ENCODE data around the gene MYO9A.
"Not testable (repeated sequence)": the region's sequence is repeated elsewhere in the genome, so short reads cannot be mapped to it uniquely, and the experiment has no call there.

MYO9A gene

DNA sequence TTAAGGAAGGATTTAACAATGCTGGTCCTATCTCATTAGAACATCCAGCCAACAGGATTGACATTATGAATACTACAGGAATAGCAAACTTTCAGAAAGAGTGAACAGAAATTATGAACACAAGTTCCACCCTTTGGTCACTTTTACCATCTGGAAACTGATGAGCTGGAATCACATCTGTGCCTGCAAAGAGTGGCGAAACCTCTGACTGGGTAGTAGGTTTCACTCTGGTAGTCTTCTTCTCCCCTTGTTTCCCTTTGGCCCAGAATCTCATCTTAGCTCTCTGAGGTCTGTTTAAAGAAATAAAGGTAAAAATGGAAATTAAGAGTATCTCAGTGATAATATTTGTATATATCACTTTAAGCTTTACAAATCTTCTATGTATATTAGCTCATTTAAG, 234.5 kb downstream of the MYO9A start:
- no peak for DNase-seq (ENCODE audit: low read depth in 2 of 3, low spot score in 1 of 3)

DNA sequence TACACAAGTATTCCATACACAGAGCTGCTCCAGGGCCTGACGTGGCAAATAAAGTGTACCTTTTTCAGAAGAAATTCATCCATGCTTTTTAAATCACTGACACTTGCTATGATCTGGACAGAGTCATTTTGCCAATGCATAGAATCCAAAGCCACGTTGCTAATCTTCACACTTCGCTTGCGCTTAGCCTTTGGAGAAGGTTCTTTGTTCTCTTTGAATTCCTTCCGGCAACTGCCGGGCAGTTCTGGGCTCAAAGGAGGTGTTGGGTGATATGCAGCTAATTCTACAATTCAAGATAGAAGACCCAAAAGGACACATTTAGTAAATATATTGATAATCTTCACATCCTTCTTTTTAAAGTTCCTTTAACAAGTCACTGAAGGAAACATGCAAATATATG, 237.7 kb downstream of the MYO9A start:
- DNase-seq (ENCODE audit: low read depth in 2 of 3, low spot score in 1 of 3): no peak

DNA sequence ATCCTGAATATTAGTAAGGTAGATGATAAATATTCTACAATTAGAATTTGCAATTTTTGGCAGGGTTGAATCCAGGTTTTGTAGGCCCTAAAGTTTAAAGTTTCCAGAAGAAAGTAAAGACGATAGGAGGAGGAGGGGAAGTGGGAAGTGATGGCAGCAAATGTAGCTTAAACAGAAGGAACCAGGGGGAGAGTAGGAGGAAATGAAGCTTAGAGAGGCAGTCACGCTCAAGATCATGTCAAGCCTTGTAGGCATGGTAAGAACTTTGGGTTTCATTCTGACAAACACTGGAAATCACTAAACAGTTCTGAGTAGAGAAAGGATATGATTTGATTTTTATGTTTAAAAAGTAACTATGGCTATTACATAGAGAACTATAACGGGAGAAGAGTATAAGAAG, 243.7 kb downstream of the MYO9A start:
- DNase-seq (ENCODE audit: low read depth in 2 of 3, low spot score in 1 of 3): no peak

DNA sequence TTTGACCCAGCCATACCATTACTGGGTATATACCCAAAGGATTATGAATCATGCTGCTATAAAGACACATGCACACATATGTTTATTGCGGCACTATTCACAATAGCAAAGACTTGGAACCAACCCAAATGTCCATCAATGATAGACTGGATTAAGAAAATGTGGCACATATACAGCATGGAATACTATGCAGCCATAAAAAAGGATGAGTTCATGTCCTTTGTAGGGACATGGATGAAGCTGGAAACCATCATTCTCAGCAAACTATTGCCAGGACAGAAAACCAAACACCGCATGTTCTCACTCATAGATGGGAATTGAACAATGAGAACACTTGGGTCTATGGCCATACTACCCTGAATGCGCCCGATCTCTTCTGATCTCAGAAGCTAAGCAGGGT, 259.7 kb downstream of the MYO9A start:
- not testable (repeated sequence) for DNase-seq (ENCODE audit: low read depth in 2 of 3, low spot score in 1 of 3)

DNA sequence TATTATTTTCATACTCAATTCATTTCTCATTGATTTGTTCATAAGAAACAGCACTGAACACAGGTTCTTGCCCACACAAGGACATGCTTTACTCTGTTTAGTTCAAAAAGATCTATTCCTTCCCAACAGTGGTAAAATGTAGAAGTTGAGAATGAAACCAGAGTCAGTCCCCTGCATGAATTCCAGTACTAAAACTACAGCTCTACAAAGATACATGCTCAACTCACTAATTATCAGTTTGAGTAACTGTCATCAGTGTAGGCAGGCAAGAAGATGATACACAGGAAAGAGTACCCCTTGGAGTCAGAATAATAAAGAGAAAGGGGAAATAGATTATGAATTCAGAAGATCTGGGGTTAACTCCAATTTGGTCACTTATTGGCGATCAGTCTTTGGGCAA, 264.4 kb downstream of the MYO9A start:
- no peak for DNase-seq (ENCODE audit: low read depth in 2 of 3, low spot score in 1 of 3)

DNA sequence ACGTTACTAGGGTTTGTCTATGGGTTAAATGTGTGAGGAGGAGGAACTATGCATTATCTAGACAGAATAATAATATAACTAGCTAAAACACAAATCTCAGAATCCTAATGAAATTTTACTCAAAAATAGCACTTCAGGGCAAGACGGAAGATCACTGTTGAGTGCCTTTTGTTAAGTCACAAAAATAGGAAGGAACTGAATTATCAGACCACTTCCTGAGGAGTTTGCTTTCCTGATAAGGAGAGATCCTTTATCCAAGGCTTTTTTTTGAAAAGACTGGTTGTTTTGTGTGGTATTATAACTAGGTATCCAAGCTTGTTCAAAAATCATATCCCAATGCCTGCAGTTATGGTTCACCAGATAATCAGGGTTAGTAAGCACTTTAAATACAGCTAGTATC, 273.0 kb downstream of the MYO9A start:
- no peak for DNase-seq (ENCODE audit: low read depth in 2 of 3, low spot score in 1 of 3)

DNA sequence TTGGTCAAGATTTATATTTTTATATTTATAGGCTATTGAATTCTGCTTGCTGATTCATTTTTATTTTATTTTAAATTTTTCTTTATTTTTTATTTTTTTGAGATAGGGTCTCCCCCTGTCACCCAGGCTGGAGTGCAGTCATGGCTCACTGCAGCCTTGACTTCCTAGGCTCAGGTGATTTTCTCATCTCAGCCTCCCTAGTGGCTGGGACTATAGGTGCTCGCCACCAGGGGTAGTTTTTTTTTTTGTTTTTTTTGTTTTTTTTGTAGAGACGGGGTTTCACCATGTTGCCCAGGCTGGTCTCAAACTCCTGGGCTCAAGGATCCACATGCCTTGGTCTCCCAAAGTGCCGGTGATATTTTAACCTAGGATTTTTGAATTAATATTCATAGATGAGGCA, 276.4 kb downstream of the MYO9A start:
- DNase-seq (ENCODE audit: low read depth in 2 of 3, low spot score in 1 of 3): no peak

DNA sequence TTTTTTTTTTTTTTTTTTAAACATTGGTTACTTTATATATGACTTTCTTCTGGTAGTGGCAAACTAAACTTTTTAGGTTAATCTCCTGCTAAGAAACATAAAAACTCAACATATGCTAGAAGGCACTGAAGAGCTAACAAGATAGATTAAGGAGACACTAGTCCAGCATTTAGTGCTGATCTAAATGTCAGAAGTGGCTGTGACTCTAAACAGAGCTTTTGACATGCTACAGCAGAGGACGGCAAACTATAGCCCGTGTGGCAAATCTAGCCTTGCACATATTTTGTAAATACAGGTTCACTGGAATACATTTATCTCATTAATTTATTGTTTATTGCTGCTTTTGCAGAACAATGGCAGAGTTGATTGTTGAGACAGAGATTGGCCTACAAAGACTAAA, 287.0 kb downstream of the MYO9A start:
- DNase-seq (ENCODE audit: low read depth in 2 of 3, low spot score in 1 of 3): no peak

DNA sequence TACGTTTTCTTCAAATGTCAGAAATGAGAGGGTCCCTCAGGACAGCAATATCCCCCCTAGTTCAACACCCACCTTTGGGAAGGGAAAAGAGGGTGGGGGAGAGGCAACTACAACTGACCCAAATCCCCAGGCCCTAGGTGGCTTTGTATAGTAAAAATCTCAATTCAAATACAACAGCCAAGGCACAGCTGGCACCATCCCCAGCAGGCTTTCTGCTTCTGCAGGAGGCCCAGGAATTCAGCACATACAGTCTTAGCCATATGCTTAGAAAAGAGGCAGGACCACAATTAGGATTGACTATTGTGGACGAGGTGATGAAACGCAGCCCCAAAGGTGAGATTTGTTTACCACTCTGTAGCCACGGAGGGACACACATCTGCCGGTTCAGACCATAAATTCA, 291.8 kb downstream of the MYO9A start:
- DNase-seq (ENCODE audit: low read depth in 2 of 3, low spot score in 1 of 3): no peak

DNA sequence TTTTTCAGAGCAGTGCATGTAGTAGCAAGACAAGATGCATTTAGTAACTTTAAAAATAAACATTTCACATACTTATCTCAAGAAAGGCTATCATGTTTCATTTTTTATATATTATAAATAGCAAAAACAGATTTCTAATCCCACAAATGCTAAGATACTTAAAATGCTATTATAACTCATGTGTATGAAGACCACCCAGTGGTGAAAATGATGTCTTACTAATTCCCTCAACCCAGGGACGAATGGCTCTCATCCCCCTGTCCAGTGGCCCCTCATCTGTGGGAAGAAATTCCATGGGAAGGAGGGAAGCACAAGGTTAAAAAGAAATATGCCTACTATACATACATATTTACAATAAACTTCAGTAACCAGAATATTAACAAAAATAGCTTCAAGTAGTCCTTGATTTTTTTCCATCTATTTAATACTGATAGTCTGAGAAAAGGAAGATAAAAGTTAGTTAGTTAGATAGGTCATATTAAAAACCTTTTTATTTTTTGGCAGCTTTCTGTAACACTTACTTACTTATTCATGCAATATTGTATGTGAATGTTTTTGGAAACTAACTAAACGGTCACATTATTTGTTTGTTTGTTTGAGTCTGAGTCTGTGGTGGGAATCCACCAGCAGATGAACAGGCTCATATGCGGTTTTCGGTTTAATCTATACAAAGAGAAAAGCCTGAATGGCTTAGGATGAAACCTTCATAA, 292.8 kb downstream of the MYO9A start:
- DNase-seq (ENCODE audit: low read depth in 2 of 3, low spot score in 1 of 3): no peak

DNA sequence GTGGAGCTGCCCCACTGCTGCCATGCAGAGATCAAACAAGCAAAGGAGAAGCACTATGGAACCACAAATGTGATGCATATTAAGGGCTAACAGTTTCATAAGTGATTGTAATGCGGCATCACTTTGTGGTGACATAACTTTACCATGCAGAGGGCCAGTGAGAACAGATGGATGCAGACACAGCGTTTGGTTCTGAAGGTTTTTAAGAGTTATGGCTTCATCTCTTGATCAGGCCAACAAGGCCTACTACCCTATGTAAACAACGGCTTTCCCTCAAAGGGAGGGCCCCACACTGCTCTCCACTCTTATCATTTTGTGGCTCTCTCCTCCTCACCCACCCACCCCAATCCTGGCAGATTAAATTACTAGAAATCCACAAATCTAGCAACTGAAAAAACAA, 294.1 kb downstream of the MYO9A start:
- no peak for DNase-seq (ENCODE audit: low read depth in 2 of 3, low spot score in 1 of 3)

DNA sequence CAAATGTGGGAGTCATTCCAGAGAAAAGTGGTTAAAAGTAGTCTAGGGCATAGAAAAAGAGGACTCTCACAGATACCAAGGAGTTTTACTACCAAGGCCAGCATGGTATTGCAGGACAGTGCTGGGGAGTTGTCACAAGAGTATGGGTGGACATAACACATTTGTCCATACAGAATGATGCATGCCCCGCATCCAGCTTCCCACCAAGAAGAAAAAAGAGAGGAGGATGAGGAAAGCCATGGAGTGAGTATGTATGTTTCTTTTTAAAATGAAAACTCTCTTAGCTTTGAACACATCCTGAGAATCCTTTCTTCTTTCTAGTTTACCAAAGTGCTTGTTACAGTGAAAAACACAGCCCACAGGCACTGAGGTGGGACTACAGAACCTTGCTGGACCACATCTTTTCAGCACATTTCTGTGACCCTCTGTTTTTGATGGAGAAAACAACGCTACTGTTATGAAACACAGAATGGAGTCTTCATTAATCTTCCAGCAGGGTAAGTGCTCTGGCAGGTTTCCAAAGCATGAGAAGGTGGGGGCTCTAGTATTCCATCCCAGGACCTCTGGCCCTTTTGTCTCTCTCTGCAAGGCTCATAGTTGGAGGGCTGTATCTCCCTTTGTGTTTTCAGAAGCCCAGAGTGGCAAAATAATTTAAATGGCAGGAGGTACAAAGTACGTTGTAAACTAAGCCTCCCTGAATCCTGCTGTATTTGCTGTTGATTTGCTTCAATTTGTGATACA, 294.9 kb downstream of the MYO9A start:
- DNase-seq (ENCODE audit: low read depth in 2 of 3, low spot score in 1 of 3): no peak

DNA sequence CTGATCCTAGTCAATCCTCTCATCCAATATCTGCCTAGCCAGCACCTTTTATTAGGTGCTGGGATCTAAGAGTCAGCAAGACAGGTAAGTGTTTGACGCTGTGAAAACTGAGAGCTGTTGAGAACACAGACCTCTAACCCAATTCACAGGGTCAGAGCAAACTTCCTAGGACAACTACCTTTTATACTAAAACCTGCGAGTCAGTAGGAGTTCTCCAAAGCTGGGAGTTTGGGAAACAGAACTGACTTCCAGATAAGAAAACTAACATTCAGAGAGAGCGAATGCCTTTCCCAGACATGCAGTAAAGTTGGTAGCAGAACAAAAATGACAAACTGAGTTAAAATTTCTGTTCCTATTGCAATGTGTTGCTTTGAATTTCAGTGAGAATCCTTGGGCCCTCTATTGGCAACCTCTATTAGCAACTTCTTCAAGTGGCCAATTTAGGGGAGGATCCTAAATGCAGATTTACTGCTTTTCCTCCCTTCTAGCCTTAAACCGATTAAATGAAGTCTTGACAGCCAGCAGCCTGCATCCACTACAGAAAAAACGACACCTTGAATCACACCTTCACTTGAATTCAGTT, 296.3 kb downstream of the MYO9A start:
- no peak for DNase-seq (ENCODE audit: low read depth in 2 of 3, low spot score in 1 of 3)

DNA sequence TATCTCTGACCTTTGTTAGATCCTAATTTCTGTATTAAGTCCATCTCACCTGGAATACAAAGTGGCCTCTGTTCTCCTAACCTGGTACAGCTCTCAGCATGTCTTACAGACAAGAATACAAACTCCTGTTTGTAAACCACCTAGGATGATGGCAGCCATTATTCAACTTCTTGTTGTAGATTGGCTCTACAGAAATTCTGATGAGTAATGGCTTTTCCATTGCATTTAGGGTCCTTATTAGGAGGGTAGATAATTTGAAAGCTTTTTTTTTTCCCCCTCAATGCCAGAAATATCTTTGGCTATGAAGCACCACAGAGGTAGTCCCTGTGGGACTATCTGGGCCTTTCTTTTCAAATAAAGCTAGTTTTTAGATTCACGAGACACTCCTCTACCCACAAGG, 297.8 kb downstream of the MYO9A start:
- no peak for DNase-seq (ENCODE audit: low read depth in 2 of 3, low spot score in 1 of 3)

DNA sequence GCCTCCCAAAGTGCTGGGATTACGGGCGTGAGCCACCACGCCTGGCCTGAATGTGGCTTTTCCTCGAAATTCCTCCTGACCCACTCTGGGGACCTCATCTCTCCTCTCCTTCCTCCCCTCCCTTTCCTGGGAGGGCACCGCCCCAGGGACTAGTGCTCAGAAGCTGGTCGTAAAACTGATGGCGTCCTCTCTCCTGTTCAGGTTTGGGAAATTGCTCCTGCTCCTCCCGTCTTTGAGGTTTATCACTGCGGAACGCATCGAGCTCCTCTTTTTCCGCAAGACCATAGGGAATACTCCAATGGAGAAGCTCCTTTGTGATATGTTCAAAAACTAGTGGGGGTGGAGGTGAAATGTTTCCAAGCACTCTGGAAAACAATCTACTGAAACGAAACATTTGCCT, 300.6 kb downstream of the MYO9A start:
- DNase-seq (ENCODE audit: low read depth in 2 of 3, low spot score in 1 of 3): no peak

DNA sequence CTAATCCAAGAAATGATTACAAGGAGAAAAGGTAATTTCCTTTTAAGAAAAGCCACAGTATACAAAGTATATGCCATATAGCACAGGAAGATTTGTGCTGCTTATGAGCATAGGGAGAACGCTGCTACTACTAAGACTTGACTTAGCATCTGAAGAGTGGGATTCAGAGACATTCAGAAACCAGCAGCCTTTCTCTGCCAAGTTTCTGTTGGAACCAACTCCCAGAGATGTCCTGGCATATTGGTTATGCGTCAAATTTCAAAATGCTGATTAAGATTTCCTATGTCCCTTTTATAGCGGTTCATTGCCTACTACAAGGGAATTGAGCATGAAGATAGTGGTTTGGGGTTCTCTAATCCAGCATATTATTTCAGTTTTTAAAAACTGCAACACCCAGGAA, 302.6 kb downstream of the MYO9A start:
- DNase-seq (ENCODE audit: low read depth in 2 of 3, low spot score in 1 of 3): no peak

DNA sequence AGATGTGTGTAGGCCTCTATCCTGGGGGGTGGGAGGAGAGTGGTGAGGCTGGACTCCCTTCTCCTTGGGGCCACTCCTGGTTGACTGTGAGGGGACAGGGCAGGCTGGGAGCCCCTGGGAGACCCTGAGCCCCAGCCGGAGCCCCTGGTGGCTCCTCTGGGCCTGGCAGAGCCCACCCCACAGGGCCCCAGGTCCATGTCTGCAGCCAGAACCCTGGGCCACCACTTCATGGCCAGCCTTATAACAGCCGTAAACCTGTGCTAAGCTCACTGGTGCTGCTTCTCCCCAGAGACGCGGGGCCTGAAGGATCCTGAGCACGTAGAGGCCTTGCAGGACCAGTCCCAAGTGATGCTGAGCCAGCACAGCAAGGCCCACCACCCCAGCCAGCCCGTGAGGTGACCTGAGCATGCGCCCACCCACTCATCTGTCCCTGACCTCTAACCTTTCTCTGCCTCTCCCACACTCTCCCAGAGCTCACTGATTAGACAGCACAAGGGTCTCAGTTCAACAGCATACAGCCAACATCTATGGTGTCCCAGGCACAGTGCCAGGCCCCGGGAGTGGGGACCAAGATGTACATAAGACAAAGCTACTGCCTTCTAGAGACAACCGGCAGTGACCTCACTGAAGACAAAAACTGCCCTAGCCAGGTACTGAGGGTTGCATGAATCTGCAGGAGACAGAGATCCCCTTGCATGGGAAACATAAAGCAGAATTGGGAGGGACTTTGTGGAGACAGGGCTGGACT, 304.1 kb downstream of the MYO9A start:
- DNase-seq (ENCODE audit: low read depth in 2 of 3, low spot score in 1 of 3): no peak

DNA sequence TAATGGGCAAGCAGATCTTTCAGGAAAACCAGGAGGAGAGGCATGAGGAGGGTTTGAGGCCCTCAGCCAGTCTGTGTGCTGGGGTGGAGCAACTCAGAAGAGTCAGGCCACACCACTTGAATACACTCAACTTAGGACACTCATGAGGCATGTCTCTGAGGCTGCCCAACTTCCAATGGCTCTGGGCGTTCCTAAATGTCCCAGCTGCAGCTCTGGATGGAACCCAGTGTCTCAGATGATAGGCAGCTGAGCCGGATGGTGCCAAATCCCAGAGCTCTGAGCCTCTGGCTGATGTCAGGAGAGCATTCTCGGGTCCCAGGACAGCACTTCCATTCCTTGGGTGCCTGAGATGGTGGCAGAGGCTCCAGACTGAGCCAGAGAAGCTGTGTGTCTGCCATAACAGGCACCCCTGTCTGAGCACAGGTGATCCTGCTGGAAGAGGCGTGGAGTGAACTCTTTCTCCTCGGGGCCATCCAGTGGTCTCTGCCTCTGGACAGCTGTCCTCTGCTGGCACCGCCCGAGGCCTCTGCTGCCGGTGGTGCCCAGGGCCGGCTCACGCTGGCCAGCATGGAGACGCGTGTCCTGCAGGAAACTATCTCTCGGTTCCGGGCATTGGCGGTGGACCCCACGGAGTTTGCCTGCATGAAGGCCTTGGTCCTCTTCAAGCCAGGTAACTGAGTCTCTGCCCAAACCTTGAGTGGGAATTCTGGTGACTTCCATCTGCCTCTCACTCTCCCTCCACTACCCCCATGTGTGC, 304.8 kb downstream of the MYO9A start:
- no peak for DNase-seq (ENCODE audit: low read depth in 2 of 3, low spot score in 1 of 3)

DNA sequence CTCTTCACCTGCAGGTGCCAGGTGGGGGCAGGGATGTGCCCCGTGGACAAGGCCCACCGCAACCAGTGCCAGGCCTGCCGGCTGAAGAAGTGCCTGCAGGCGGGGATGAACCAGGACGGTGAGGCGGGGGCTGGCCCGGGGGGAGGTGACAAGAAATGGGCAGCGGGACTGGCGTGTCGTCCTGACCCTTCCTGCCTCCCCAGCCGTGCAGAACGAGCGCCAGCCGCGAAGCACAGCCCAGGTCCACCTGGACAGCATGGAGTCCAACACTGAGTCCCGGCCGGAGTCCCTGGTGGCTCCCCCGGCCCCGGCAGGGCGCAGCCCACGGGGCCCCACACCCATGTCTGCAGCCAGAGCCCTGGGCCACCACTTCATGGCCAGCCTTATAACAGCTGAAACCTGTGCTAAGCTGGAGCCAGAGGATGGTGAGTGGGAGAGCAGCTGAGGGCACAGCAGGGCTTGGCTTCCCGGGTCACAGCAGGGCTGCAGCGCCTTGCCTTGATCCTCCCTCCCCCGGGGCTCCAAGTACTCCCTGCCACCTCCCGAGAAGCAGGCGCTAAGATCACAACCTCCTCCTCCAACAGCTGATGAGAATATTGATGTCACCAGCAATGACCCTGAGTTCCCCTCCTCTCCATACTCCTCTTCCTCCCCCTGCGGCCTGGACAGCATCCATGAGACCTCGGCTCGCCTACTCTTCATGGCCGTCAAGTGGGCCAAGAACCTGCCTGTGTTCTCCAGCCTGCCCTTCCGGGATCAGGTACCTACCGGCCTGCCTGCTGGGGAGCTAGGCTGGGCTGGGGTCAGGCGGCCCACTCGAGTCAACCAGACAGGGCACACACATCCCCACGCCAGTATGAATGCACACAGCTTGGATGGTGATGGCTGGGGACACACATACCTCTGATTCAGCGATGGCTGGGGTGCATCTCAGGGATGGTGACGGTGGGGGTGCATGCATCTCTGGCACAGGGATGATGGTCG, 305.9 kb downstream of the MYO9A start:
- no peak for DNase-seq (ENCODE audit: low read depth in 2 of 3, low spot score in 1 of 3)

Measured in stimulated activated CD4-positive, alpha-beta T cell treated with anti-CD3 and anti-CD28 coated beads, Interleukin-12 subunit alpha, Interleukin-12 subunit beta, amount 100 ng/mL, for 48 hours (primary cell).